HepG2 (cell line): ENCODE results near the gene POLA2. TPM values are rescaled to one million over a fixed set of nuclear protein-coding genes. Genes with fewer than 3 reads are reported as not detected.

Experiments used
- ATAC-seq: fragments of 200-7000 bp; cut with Tn5 transposase; 3 replicates; pipeline ENCODE4 v1.9.1; 2020; ENCODE audit warnings: mild to moderate bottlenecking, moderate library complexity
- BruUV-seq: library from RNA; stranded (reverse); fragments of 400-500 nt; replicated peaks from 2 replicates; lab custom pipeline; 2021; lab: Mats Ljungman, UMichigan
- CTCF ChIA-PET: fragments of 300-600 bp; formaldehyde crosslinking; extraction: SDS; loops from one replicate; lab custom pipeline; 2021; ENCODE audit warnings: low total read pairs, inconsistent platforms, low intra/inter-chr PET ratio; lab: Yijun Ruan, JAX
- POLR2A ChIA-PET: fragments of 350-600 bp; sonication (Branson Sonifier 250); formaldehyde crosslinking; loops from one replicate; lab custom pipeline; 2020; ENCODE audit warnings: antibody characterized with exemption, inconsistent platforms; lab: Yijun Ruan, JAX
- DNase-seq: peaks from one replicate; pipeline ENCODE4 v3.0.0-alpha.2; 2015; ENCODE audit warnings: low spot score
- FAIRE-seq: peaks from 3 replicates; lab custom pipeline; 2011; peaks lifted over from hg19 to GRCh38; lab: Jason Lieb, UNC
- H2AFZ ChIP-seq: one replicate; pipeline ENCODE4 v1.6.1; 2011; ENCODE audit warnings: low read length, inconsistent platforms
- H3K27ac ChIP-seq: fragments of 300-600 bp; 3 replicates; pipeline ENCODE4 v1.8.0; 2011; ENCODE audit warnings: mixed run types, mild to moderate bottlenecking, mixed read lengths, low read length, inconsistent platforms; ENCODE audit not compliant: insufficient read depth; ENCODE audit errors: extremely low read length
- H3K27me3 ChIP-seq, 2 experiments: fragments of 200-600 bp in 1 of 2; 2 replicates in 1 of 2; 3 replicates in 1 of 2; pipeline versions ENCODE4 v1.6.0 to v1.8.0; 2011; ENCODE audit warnings: low read length in 2 of 2, mild to moderate bottlenecking in 2 of 2, moderate library complexity in 2 of 2, inconsistent platforms in 1 of 2; ENCODE audit not compliant: insufficient read depth in 2 of 2, control insufficient read depth in 1 of 2
- H3K36me3 ChIP-seq, 2 experiments: fragments of 200-600 bp in 1 of 2; replicated peaks in 1 of 2; 2 replicates in 1 of 2; 3 replicates in 1 of 2; pipeline versions ENCODE4 v1.5.1 to v1.8.0; 2011; ENCODE audit warnings: low read length in 2 of 2, inconsistent platforms in 1 of 2; ENCODE audit not compliant: insufficient read depth in 2 of 2, control insufficient read depth in 1 of 2
- H3K4me1 ChIP-seq: 2 replicates; pipeline ENCODE4 v1.5.1; 2012; ENCODE audit warnings: low read length, inconsistent platforms; ENCODE audit not compliant: insufficient read depth
- H3K4me2 ChIP-seq: 2 replicates; pipeline ENCODE4 v1.6.0; 2011; ENCODE audit warnings: low read depth, low read length, inconsistent platforms
- H3K4me3 ChIP-seq, 3 experiments: fragments of 200-600 bp in 1 of 3; sonication (generic), shearing (Covaris generic) in 1 of 3; replicated peaks in 1 of 3; 2 replicates each; pipeline ENCODE4 v1.5.1; 2011 to 2016; ENCODE audit warnings: low read length in 3 of 3, inconsistent platforms in 2 of 3, low read depth in 2 of 3, mild to moderate bottlenecking in 2 of 3, control low read depth in 1 of 3, mixed read lengths in 1 of 3; ENCODE audit not compliant: insufficient read depth in 1 of 3
- H3K79me2 ChIP-seq: one replicate; pipeline ENCODE4 v1.6.1; 2011; ENCODE audit warnings: low read length, inconsistent platforms; ENCODE audit not compliant: insufficient read depth
- H3K9ac ChIP-seq: 2 replicates; pipeline ENCODE4 v1.6.0; 2011; ENCODE audit warnings: mild to moderate bottlenecking, low read depth, low read length, inconsistent platforms; ENCODE audit not compliant: insufficient read depth
- H3K9me3 ChIP-seq: 2 replicates; pipeline ENCODE4 v1.5.1; 2012; ENCODE audit warnings: mild to moderate bottlenecking, low read length
- H4K20me1 ChIP-seq: 2 replicates; pipeline ENCODE4 v1.6.0; 2011; ENCODE audit warnings: inconsistent platforms, mild to moderate bottlenecking, low read length, moderate library complexity; ENCODE audit not compliant: insufficient read depth
- MAFF ChIP-seq: IDR thresholded peaks from 2 replicates; pipeline ENCODE4 v1.6.1; 2011; ENCODE audit warnings: low read depth, low read length, improper control_type of control experiment
- MAFK ChIP-seq, 2 experiments: IDR thresholded peaks in 1 of 2; conservative IDR thresholded peaks in 1 of 2; 2 replicates each; pipeline ENCODE4 v1.6.1; 2011; ENCODE audit warnings: improper control_type of control experiment in 2 of 2, low read length in 2 of 2
- REXO4 ChIP-seq: sonication (generic); formaldehyde crosslinking; IDR thresholded peaks from 2 replicates; pipeline ENCODE4 v1.8.0; 2022; ENCODE audit warnings: missing genetic modification reagents, mild to moderate bottlenecking, borderline replicate concordance
- SP4 ChIP-seq: sonication (generic); formaldehyde crosslinking; IDR thresholded peaks from 2 replicates; pipeline ENCODE4 v1.8.1; 2023; ENCODE audit warnings: mild to moderate bottlenecking, missing genetic modification reagents
- TBX2 ChIP-seq: sonication (generic); formaldehyde crosslinking; IDR thresholded peaks from 2 replicates; pipeline ENCODE4 v1.5.0; 2020; ENCODE audit warnings: missing genetic modification reagents, mild to moderate bottlenecking, borderline replicate concordance
- ZFP91 ChIP-seq: sonication (generic); formaldehyde crosslinking; IDR thresholded peaks from 2 replicates; pipeline ENCODE4 v1.9.0; 2022; ENCODE audit warnings: missing genetic modification reagents, mild to moderate bottlenecking, borderline replicate concordance
- ZNF225 ChIP-seq: sonication (generic); formaldehyde crosslinking; IDR thresholded peaks from 2 replicates; pipeline ENCODE4 v1.4.0; 2020; ENCODE audit warnings: mild to moderate bottlenecking, missing genetic modification reagents
- ZNF343 ChIP-seq: sonication (generic); formaldehyde crosslinking; IDR thresholded peaks from 2 replicates; pipeline ENCODE4 v1.4.0; 2020; ENCODE audit warnings: mild to moderate bottlenecking, missing genetic modification reagents
- ZNF670 ChIP-seq: sonication (generic); formaldehyde crosslinking; IDR thresholded peaks from 2 replicates; pipeline ENCODE4 v1.8.0; 2022; ENCODE audit warnings: mild to moderate bottlenecking, missing genetic modification reagents, borderline replicate concordance
- ZNF687 ChIP-seq: sonication (generic); formaldehyde crosslinking; IDR thresholded peaks from 2 replicates; pipeline ENCODE4 v1.5.1; 2020; ENCODE audit warnings: mild to moderate bottlenecking, missing genetic modification reagents, moderate library complexity
- WGBS: methylation state at CpG from one replicate; pipeline ENCODE4 v1.1.6; 2017; ENCODE audit warnings: low lambda C conversion rate; 5-methylcytosine and 5-hydroxymethylcytosine counted together
- in situ Hi-C: cut with HindIII; loops from 2 replicates; pipeline ENCODE4 v1.10.0; 2017; ENCODE audit warnings: low pct_unique_long_range_greater_than_20kb; ENCODE audit not compliant: extremely low pct_ligation_motif_present
- intact Hi-C: fragments of 100-400 bp; cut with micrococcal nuclease; formaldehyde crosslinking; loops from one replicate; pipeline ENCODE4 v1.10.0; 2022; ENCODE audit not compliant: unreplicated experiment
- polyA plus RNA-seq, 8 experiments: library from polyadenylated mRNA; depleted of rRNA in 3 of 8; stranded (reverse) in 7 of 8; unstranded in 1 of 8; fragments of >200 nt; fragmentation: Illumina TruSeq in 4 of 8; extraction: Trizol in 4 of 8; gene quantifications; 2 replicates each; pipeline versions ENCODE4 v1.2.1 to v1.2.3, GENCODE V29; 2011 to 2016; ENCODE audit warnings: low read depth in 4 of 8, missing spikeins in 1 of 8, mixed read lengths in 1 of 8; ENCODE audit not compliant: insufficient read depth in 1 of 8
- total RNA-seq, 5 experiments: library from RNA; depleted of rRNA; stranded (reverse); fragments of >200 nt; fragmentation: Illumina TruSeq; extraction: Trizol; gene quantifications; 2 replicates each; pipeline ENCODE4 v1.2.3, GENCODE V29; 2016; ENCODE audit warnings: low read depth in 1 of 5

POLA2 gene
- total and polyA plus RNA-seq, 2 of the 13 experiments (the other 11 are each of a cell fraction or from before 2014, with no cell fraction given) = 9.7 to 15.6 TPM

DNA sequence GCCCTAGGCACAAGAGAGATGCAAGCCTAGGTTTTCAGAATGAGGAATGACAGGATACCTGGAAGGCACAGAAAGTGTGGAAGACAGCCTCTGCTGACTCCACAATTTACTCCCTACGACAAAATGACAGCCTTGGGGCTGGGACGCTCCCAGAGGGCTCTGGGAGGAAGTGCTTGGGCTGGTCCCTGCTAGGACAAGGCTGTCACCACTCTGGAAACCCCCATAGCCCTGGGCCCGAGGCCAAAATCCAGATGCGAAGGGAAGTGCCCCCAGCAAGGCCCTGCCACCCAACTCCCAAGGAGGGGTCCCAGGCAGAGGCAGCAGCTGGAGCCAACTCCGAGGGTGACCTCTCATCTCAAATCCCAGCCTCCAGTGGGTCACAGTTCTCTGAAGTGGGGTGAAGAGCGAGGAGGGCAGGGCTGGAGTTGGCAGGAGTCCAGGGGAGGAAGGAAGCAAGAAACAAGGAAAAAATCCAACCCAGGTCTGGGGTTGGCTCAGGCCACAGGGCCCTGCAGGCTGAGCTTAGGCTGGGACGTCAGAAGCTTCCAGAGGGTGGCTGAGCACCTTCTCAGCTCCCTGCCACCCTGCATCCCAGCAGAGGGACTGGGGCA is 46.6 kb downstream of the POLA2 start:
- intact Hi-C loops = no loop called here
- Histone ChIP-seq H3K9ac (no peak overlapping the region; the same call in 1 of the 2 replicates), H4K20me1 (no peaks in the 10 kb centered on the region), H2AFZ (no peak overlapping the region), H3K36me3 (no peaks in the 10 kb centered on the region; a peak in 1 of 5 replicates), H3K27ac (no peak overlapping the region), H3K4me3 (no peak overlapping the region; a peak in 1 of 6 replicates), H3K79me2 (no peaks in the 10 kb centered on the region), H3K4me1 (peaks cover 79% of the 10 kb centered on the region), H3K27me3 (no peaks in the 10 kb centered on the region), H3K4me2 (peak overlapping the region; percentile 25; the same call in 1 of the 2 replicates), H3K9me3 (no peaks in the 10 kb centered on the region)
- ChIA-PET CTCF (no interaction called here), POLR2A (interaction anchor here (0.5 to 1.5 kb wide), 4 partner anchors 17 to 142 kb away, joined by 3 to 5 read pairs (median 4); partner anchors contain the start of gene DPF2)
- DNase-seq (no peak), ATAC-seq (no peak), FAIRE-seq (no peak)
- WGBS = 41% methylated on average over 5 of the region's 7 CpGs
- no TSS peak for BruUV-seq
- TF ChIP-seq ZFP91 (CRISPR knock-in tag) = peak; percentile 22; the same call in 1 of the 2 replicates
- TF ChIP-seq ZNF687 = peak; percentile 49; the same call in 1 of the 2 replicates
- no peak for TF ChIP-seq ZNF225 (CRISPR knock-in tag)
- 0 out of 2 replicates have a peak, but pooled peaks have one; percentile 44 for TF ChIP-seq ZNF670 (CRISPR knock-in tag)
- peak; percentile 32; the same call in 1 of the 2 replicates for TF ChIP-seq MAFF
- no peak for TF ChIP-seq REXO4
- no peak for TF ChIP-seq ZNF343
- peak; percentile 27; the same call in 1 of the 2 replicates for TF ChIP-seq TBX2
- no peak for TF ChIP-seq SP4
- TF ChIP-seq MAFK (conservative IDR thresholded peaks at IDR 0.05 in 1 of 2, IDR thresholded peaks at IDR 0.05 in 1 of 2; ENCODE audit: low read length in 2 of 2) = peak; percentile 45 to 46; a peak in 3 of 4 replicates
- in situ Hi-C loops = no loop called here
